RWPE2 (cell line): ENCODE results near the gene UBE2E1.

ENCODE experiments used
- ATAC-seq: fragments of 200-7000 bp; cut with Tn5 transposase; 3 replicates; pipeline ENCODE4 v1.9.1; 2021; ENCODE audit warnings: low read depth
- DNase-seq: peaks from one replicate; pipeline ENCODE4 v3.0.0-alpha.2; 2020; ENCODE audit warnings: low spot score
- H3K27ac ChIP-seq: fragments of 450-650 bp; 2 replicates; pipeline ENCODE4 v1.5.1; 2017; ENCODE audit warnings: mild to moderate bottlenecking; ENCODE audit not compliant: poor library complexity, severe bottlenecking
- H3K27me3 ChIP-seq: fragments of 250-450 bp; sonication (Bioruptor Pico); 2 replicates; pipeline ENCODE4 v1.5.1; 2021; ENCODE audit warnings: mild to moderate bottlenecking, moderate library complexity; ENCODE audit not compliant: insufficient read depth, poor library complexity, severe bottlenecking
- H3K36me3 ChIP-seq: fragments of 250-450 bp; sonication (Bioruptor Pico); 2 replicates; pipeline ENCODE4 v1.5.1; 2020; ENCODE audit warnings: low read depth, mild to moderate bottlenecking, moderate library complexity
- H3K4me1 ChIP-seq: fragments of 250-450 bp; sonication (Bioruptor Pico); 2 replicates; pipeline ENCODE4 v1.5.1; 2021; ENCODE audit warnings: mild to moderate bottlenecking, moderate library complexity; ENCODE audit not compliant: insufficient read depth, poor library complexity, severe bottlenecking
- H3K4me3 ChIP-seq: fragments of 250-450 bp; sonication (Bioruptor Pico); 2 replicates; pipeline ENCODE4 v1.5.1; 2021; ENCODE audit warnings: mild to moderate bottlenecking, moderate library complexity; ENCODE audit not compliant: severe bottlenecking
- H3K9me3 ChIP-seq: fragments of 250-450 bp; sonication (Bioruptor Pico); 2 replicates; pipeline ENCODE4 v1.5.1; 2021; ENCODE audit warnings: mild to moderate bottlenecking, moderate library complexity; ENCODE audit not compliant: severe bottlenecking
- TF ChIP-seq, protein P1 (sequence below): fragments of 450-650 bp; IDR thresholded peaks from one replicate; pipeline ENCODE4 v1.5.1; 2017; ENCODE audit warnings: mild to moderate bottlenecking, moderate library complexity; ENCODE audit not compliant: poor library complexity, severe bottlenecking

UBE2E1 gene

DNA sequence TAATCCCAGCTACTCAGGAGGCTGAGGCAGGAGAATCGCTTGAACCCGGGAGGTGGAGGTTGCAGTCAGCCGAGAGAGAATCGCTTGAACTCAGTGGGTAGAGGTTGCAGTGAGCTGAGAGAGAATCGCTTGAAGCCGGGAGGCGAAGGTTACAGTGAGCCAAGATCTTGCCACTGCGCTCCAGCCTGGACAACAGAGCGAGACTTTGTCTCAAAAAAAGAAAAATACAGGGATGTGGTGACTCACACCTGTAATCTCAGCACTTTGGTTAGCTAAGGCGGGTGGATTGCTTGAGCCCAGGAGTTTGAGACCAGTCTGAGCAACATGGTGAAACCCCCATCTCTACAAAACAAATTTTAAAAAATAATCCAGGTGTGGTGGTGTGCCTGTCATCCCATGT lies 26.8 kb downstream of the UBE2E1 start:
- Histone ChIP-seq H3K9me3 (peaks cover 2% of the 10 kb centered on the region), H3K4me3 (no peak overlapping the region), H3K36me3 (0 out of 2 replicates have a peak, but pooled peaks cover 3% of the 10 kb centered on the region), H3K4me1 (peaks cover 4% of the 10 kb centered on the region), H3K27ac (no peak overlapping the region), H3K27me3 (no peaks in the 10 kb centered on the region)
- TF ChIP-seq, protein P1, sequence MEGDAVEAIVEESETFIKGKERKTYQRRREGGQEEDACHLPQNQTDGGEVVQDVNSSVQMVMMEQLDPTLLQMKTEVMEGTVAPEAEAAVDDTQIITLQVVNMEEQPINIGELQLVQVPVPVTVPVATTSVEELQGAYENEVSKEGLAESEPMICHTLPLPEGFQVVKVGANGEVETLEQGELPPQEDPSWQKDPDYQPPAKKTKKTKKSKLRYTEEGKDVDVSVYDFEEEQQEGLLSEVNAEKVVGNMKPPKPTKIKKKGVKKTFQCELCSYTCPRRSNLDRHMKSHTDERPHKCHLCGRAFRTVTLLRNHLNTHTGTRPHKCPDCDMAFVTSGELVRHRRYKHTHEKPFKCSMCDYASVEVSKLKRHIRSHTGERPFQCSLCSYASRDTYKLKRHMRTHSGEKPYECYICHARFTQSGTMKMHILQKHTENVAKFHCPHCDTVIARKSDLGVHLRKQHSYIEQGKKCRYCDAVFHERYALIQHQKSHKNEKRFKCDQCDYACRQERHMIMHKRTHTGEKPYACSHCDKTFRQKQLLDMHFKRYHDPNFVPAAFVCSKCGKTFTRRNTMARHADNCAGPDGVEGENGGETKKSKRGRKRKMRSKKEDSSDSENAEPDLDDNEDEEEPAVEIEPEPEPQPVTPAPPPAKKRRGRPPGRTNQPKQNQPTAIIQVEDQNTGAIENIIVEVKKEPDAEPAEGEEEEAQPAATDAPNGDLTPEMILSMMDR, result no peak
- DNase-seq, result no peak
- no peak for ATAC-seq

- ATAC-seq, result no peak
- Histone ChIP-seq H3K4me1 (no peaks in the 10 kb centered on the region), H3K9me3 (peaks cover 2% of the 10 kb centered on the region), H3K36me3 (no peaks in the 10 kb centered on the region), H3K4me3 (no peak overlapping the region), H3K27ac (no peak overlapping the region), H3K27me3 (no peaks in the 10 kb centered on the region)
- DNase-seq, result no peak
- TF ChIP-seq, protein P1, result peak; percentile 39
Measured at GRCh38 chr3:23834082-23834870, 28.5 kb downstream of the UBE2E1 start.

DNA sequence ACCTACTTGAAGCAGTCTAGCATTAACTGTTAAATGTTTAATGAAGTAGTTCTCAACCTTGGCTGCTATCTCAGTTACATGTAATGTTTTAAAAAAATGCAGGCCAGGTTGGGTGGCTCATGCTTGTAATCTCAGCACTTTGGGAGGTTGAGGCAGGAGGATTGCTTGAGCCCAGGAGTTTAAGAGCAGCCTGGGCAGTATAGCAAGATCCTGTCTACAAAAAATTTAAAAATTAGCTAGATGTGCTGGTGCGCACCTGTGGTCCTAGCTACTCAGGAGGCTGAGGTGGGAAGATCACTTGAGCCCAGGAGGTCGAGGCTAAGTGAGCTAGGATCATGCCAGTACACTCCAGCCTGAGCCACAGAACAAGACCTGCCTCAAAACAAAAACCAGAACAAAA lies 29.3 kb downstream of the UBE2E1 start:
- ATAC-seq (no peak), DNase-seq (no peak)
- TF ChIP-seq, protein P1, result no peak
- Histone ChIP-seq H3K4me1 (no peaks in the 10 kb centered on the region), H3K9me3 (peaks cover 2% of the 10 kb centered on the region), H3K36me3 (no peaks in the 10 kb centered on the region), H3K4me3 (no peak overlapping the region), H3K27ac (no peak overlapping the region), H3K27me3 (no peaks in the 10 kb centered on the region)

DNA sequence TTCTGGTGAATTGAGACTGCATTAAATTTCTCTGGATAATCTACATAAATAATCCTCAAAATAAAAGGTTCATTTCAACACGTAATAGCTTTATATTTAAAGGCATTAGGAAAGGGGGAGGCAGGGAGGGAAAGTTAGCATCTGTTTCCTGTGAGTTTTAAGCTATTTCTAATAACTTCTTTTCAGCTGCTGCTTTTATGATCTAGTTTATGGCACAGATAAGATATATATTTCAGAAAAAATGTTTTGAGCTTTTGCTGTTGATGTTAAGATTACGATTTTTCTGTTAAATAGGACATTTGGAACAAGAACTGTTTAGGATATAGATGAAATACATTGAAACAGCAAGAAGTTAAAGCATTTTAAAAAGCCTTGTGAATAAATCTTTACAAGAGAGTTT lies 30.0 kb downstream of the UBE2E1 start:
- no peak overlapping the region for H3K4me3 ChIP-seq
- H3K27me3 ChIP-seq, result no peaks in the 10 kb centered on the region
- DNase-seq, result no peak
- H3K9me3 ChIP-seq, result peaks cover 2% of the 10 kb centered on the region
- no peaks in the 10 kb centered on the region for H3K36me3 ChIP-seq
- H3K4me1 ChIP-seq, result no peaks in the 10 kb centered on the region
- no peak for ATAC-seq
- H3K27ac ChIP-seq, result no peak overlapping the region
- TF ChIP-seq, protein P1, result no peak
